WTC11 (cell line): ENCODE measurements around the gene RAB15. TPM values are rescaled to one million over a fixed set of nuclear protein-coding genes. Genes with fewer than 3 reads are reported as not detected.

Experiments
- ATAC-seq: fragments of 200-7000 bp; cut with Tn5 transposase; 2 replicates; pipeline ENCODE4 v1.10.0; 2021; ENCODE audit warnings: mild to moderate bottlenecking, moderate library complexity
- CTCF ChIA-PET: fragments of 300-600 bp; sonication (Branson Sonifier 250); formaldehyde crosslinking; loops from one replicate; lab custom pipeline; 2021; ENCODE audit warnings: antibody characterized with exemption; lab: Charles Lee
- POLR2A ChIA-PET: fragments of 350-600 bp; sonication (Branson Sonifier 250); formaldehyde crosslinking; loops from one replicate; lab custom pipeline; 2021; ENCODE audit warnings: antibody characterized with exemption; lab: Charles Lee
- DNase-seq: peaks from one replicate; pipeline ENCODE4 v3.0.0; 2021; ENCODE audit warnings: low spot score
- H3K27ac Mint-ChIP-seq: 2 replicates; pipeline ENCODE4 v1.8.0; 2021; ENCODE audit warnings: mixed read lengths
- H3K27me3 Mint-ChIP-seq: 2 replicates; pipeline ENCODE4 v1.8.0; 2021; ENCODE audit warnings: low read depth, mild to moderate bottlenecking, moderate library complexity, mixed read lengths
- H3K36me3 Mint-ChIP-seq: 2 replicates; pipeline ENCODE4 v1.8.0; 2021; ENCODE audit warnings: mixed read lengths
- H3K4me1 Mint-ChIP-seq: 2 replicates; pipeline ENCODE4 v1.8.0; 2022; ENCODE audit warnings: mixed read lengths
- H3K4me3 Mint-ChIP-seq: 2 replicates; pipeline ENCODE4 v1.8.0; 2021; ENCODE audit warnings: mild to moderate bottlenecking, moderate library complexity, mixed read lengths
- H3K9me3 Mint-ChIP-seq: 2 replicates; pipeline ENCODE4 v1.8.0; 2021; ENCODE audit warnings: mixed read lengths
- CREM ChIP-seq: sonication (generic); formaldehyde crosslinking; IDR thresholded peaks from 2 replicates; pipeline ENCODE4 v1.8.1; 2022; ENCODE audit warnings: mild to moderate bottlenecking, missing genetic modification reagents, moderate library complexity
- EMX1 ChIP-seq: fragments of 250-450 bp; sonication (Bioruptor Pico); IDR thresholded peaks from 2 replicates; pipeline ENCODE4 v1.8.0; 2021; ENCODE audit warnings: mild to moderate bottlenecking
- FOXP1 ChIP-seq: sonication (generic); formaldehyde crosslinking; IDR thresholded peaks from 2 replicates; pipeline ENCODE4 v1.8.0; 2022; ENCODE audit warnings: missing genetic modification reagents, mild to moderate bottlenecking, moderate library complexity, borderline replicate concordance
- GRHL2 ChIP-seq: fragments of 250-450 bp; sonication (Bioruptor Pico); IDR thresholded peaks from 2 replicates; pipeline ENCODE4 v1.8.0; 2022; ENCODE audit warnings: mild to moderate bottlenecking, moderate library complexity; ENCODE audit not compliant: insufficient replicate concordance, severe bottlenecking
- JUN ChIP-seq: sonication (generic); formaldehyde crosslinking; IDR thresholded peaks from 2 replicates; pipeline ENCODE4 v1.8.0; 2023; ENCODE audit warnings: mild to moderate bottlenecking, missing genetic modification reagents
- NFATC4 ChIP-seq: fragments of 250-450 bp; sonication (Bioruptor Pico); IDR thresholded peaks from 2 replicates; pipeline ENCODE4 v1.9.0; 2021; ENCODE audit warnings: mild to moderate bottlenecking
- OVOL2 ChIP-seq: fragments of 250-450 bp; sonication (Bioruptor Pico); IDR thresholded peaks from 2 replicates; pipeline ENCODE4 v1.9.0; 2021; ENCODE audit warnings: mild to moderate bottlenecking, borderline replicate concordance
- ZBTB21 ChIP-seq: sonication (generic); formaldehyde crosslinking; IDR thresholded peaks from 2 replicates; pipeline ENCODE4 v1.8.1; 2023; ENCODE audit warnings: mild to moderate bottlenecking, missing genetic modification reagents, borderline replicate concordance
- ZNF121 ChIP-seq: sonication (generic); formaldehyde crosslinking; IDR thresholded peaks from 2 replicates; pipeline ENCODE4 v1.8.0; 2023; ENCODE audit warnings: missing genetic modification reagents
- ZNF263 ChIP-seq: sonication (generic); formaldehyde crosslinking; IDR thresholded peaks from 2 replicates; pipeline ENCODE4 v1.8.1; 2022; ENCODE audit warnings: low read depth, mild to moderate bottlenecking, moderate library complexity, missing genetic modification reagents
- ZNF396 ChIP-seq: fragments of 250-450 bp; sonication (Bioruptor Pico); IDR thresholded peaks from 2 replicates; pipeline ENCODE4 v1.8.0; 2021; ENCODE audit warnings: mild to moderate bottlenecking, moderate library complexity, borderline replicate concordance
- total RNA-seq: library from RNA; stranded (reverse); gene quantifications from 3 replicates; pipeline ENCODE4 v1.2.3, GENCODE V29; 2021
- TF ChIP-seq, protein P1 (sequence below): sonication (generic); formaldehyde crosslinking; IDR thresholded peaks from 2 replicates; pipeline ENCODE4 v1.8.1; 2023; ENCODE audit warnings: mild to moderate bottlenecking, missing genetic modification reagents, moderate library complexity
- TF ChIP-seq, protein P2 (sequence below): sonication (generic); formaldehyde crosslinking; IDR thresholded peaks from 2 replicates; pipeline ENCODE4 v1.8.0; 2022; ENCODE audit warnings: mild to moderate bottlenecking, missing genetic modification reagents
- TF ChIP-seq, protein P3 (sequence below): sonication (generic); formaldehyde crosslinking; IDR thresholded peaks from 2 replicates; pipeline ENCODE4 v1.8.0; 2022; ENCODE audit warnings: mild to moderate bottlenecking, missing genetic modification reagents
- TF ChIP-seq, protein P4 (sequence below): fragments of 250-450 bp; sonication (Bioruptor Pico); IDR thresholded peaks from 2 replicates; pipeline ENCODE4 v2.1.2; 2022; ENCODE audit warnings: mild to moderate bottlenecking, moderate library complexity
- TF ChIP-seq, protein P5 (sequence below): sonication (generic); formaldehyde crosslinking; IDR thresholded peaks from 2 replicates; pipeline ENCODE4 v1.8.1; 2022; ENCODE audit warnings: low read depth, missing genetic modification reagents, borderline replicate concordance
- TF ChIP-seq, protein P6 (sequence below): sonication (generic); formaldehyde crosslinking; IDR thresholded peaks from 2 replicates; pipeline ENCODE4 v1.8.1; 2022; ENCODE audit warnings: mild to moderate bottlenecking, missing genetic modification reagents, moderate library complexity, borderline replicate concordance

The RAB15 gene
- total RNA-seq, 1 experiment from 2014 or later, result 49.1 TPM

DNA sequence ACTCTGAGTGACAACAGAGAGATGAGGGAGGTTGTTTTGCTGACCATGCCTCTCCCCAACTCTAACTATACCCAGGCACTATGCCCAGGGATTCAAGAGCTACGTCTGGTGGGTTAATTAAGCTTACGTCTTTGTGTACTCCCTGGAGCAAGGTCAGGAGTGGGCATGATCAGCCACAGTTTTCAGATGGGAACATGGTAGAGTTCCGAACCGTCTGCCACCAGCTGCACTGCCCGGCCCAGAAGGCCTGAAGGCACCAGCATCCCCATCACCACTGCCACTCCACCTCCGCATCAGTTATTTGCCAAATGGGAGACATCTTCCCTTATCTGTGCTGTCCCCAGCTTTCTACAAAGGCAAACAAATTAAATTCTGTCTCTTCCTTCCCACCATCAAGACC is 18.5 kb downstream of the RAB15 start (continued):
- TF ChIP-seq NFATC4 (CRISPR knock-in tag) (no peak), JUN (CRISPR knock-in tag) (no peak)

DNA sequence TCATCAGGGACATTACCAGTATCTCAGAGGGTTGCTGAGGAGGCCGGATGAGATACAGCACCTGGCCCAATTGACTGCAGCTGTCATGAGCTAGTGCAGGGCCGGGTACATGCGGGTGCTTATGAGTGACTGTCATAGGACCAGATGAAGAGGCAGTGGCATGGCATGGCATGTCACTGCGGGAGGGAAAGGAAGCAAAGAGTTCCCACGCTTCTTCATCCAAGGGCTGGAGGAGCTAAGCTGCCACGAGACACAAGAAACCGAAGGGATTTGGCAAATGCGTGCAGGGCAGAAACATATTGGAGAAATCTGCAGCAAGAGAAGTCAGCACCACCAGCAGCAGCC is 18.9 kb downstream of the RAB15 start:
- Mint-ChIP-seq H3K27me3 (no peaks in the 10 kb centered on the region), H3K36me3 (peaks cover 24% of the 10 kb centered on the region), H3K4me1 (peaks cover 39% of the 10 kb centered on the region), H3K27ac (no peak overlapping the region), H3K4me3 (no peak overlapping the region), H3K9me3 (no peaks in the 10 kb centered on the region)
- DNase-seq (no peak), ATAC-seq (no peak)
- no peak for TF ChIP-seq ZNF263 (CRISPR knock-in tag)
- TF ChIP-seq, protein P1, sequence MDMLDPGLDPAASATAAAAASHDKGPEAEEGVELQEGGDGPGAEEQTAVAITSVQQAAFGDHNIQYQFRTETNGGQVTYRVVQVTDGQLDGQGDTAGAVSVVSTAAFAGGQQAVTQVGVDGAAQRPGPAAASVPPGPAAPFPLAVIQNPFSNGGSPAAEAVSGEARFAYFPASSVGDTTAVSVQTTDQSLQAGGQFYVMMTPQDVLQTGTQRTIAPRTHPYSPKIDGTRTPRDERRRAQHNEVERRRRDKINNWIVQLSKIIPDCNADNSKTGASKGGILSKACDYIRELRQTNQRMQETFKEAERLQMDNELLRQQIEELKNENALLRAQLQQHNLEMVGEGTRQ (CRISPR knock-in tag), result no peak
- no peak for TF ChIP-seq ZNF121 (CRISPR knock-in tag)
- TF ChIP-seq ZBTB21, result no peak
- TF ChIP-seq, protein P2, sequence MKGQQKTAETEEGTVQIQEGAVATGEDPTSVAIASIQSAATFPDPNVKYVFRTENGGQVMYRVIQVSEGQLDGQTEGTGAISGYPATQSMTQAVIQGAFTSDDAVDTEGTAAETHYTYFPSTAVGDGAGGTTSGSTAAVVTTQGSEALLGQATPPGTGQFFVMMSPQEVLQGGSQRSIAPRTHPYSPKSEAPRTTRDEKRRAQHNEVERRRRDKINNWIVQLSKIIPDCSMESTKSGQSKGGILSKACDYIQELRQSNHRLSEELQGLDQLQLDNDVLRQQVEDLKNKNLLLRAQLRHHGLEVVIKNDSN (CRISPR knock-in tag), result no peak
- no peak for TF ChIP-seq JUN (CRISPR knock-in tag)
- TF ChIP-seq, protein P3, sequence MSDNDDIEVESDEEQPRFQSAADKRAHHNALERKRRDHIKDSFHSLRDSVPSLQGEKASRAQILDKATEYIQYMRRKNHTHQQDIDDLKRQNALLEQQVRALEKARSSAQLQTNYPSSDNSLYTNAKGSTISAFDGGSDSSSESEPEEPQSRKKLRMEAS (CRISPR knock-in tag), result no peak
- TF ChIP-seq FOXP1 (CRISPR knock-in tag), result no peak
- TF ChIP-seq CREM (CRISPR knock-in tag), result no peak
- TF ChIP-seq, protein P4, sequence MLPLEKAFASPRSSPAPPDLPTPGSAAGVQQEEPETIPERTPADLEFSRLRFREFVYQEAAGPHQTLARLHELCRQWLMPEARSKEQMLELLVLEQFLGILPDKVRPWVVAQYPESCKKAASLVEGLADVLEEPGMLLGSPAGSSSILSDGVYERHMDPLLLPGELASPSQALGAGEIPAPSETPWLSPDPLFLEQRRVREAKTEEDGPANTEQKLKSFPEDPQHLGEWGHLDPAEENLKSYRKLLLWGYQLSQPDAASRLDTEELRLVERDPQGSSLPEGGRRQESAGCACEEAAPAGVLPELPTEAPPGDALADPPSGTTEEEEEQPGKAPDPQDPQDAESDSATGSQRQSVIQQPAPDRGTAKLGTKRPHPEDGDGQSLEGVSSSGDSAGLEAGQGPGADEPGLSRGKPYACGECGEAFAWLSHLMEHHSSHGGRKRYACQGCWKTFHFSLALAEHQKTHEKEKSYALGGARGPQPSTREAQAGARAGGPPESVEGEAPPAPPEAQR (CRISPR knock-in tag), result no peak
- no peak for TF ChIP-seq OVOL2 (CRISPR knock-in tag)
- TF ChIP-seq, protein P5, sequence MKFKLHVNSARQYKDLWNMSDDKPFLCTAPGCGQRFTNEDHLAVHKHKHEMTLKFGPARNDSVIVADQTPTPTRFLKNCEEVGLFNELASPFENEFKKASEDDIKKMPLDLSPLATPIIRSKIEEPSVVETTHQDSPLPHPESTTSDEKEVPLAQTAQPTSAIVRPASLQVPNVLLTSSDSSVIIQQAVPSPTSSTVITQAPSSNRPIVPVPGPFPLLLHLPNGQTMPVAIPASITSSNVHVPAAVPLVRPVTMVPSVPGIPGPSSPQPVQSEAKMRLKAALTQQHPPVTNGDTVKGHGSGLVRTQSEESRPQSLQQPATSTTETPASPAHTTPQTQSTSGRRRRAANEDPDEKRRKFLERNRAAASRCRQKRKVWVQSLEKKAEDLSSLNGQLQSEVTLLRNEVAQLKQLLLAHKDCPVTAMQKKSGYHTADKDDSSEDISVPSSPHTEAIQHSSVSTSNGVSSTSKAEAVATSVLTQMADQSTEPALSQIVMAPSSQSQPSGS (CRISPR knock-in tag), result no peak
- TF ChIP-seq GRHL2 (CRISPR knock-in tag), result no peak
- no peak for TF ChIP-seq EMX1 (CRISPR knock-in tag)
- CTCF ChIA-PET, result interaction anchor here (0.7 to 2.0 kb wide), 14 partner anchors 8 to 189 kb away, joined by 4 to 22 read pairs (median 6); partner anchors contain the start of genes FNTB and GPX2
- POLR2A ChIA-PET, result interaction anchor here (1.1 kb wide), 1 partner anchor 34 kb away, joined by 3 read pairs; no protein-coding TSS in a partner anchor

DNA sequence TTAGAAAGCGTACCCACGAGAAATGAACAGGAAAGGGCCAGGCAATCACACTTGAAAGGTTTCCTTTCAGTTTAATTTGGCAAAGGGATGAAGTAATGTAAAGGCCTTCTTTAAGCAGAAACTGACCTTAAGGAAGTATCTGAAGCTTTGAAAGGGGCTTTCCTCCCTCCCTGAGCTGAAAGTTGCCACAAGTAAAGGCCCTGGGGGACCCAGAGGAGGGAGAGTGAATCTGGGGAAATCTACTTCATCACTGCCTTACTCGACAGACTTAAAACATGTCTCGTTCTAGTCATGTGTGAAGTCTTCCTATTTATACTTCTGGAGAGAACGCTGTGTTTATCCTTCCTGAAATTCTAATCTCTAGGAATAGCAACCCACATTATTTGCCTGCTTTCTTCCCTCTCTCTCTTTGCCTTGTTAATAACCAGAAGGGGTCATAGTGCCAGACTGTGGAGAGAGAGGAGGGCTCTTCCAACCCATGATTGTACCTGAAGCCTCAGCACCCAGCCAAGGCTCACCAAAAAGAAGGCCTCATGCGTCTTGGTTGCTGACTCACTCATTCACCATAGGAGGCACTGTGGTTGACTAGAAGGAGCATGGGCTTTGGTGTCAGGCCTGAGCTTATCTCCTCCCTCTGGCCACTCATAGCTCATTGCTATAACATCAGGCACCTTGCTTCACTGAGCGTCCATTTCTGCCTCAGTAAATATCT is 19.4 kb downstream of the RAB15 start:
- Mint-ChIP-seq H3K27ac (no peak overlapping the region), H3K9me3 (no peaks in the 10 kb centered on the region), H3K36me3 (peaks cover 23% of the 10 kb centered on the region), H3K27me3 (no peaks in the 10 kb centered on the region), H3K4me1 (peaks cover 37% of the 10 kb centered on the region), H3K4me3 (no peak overlapping the region)
- TF ChIP-seq ZNF396, result no peak
- TF ChIP-seq, protein P6, sequence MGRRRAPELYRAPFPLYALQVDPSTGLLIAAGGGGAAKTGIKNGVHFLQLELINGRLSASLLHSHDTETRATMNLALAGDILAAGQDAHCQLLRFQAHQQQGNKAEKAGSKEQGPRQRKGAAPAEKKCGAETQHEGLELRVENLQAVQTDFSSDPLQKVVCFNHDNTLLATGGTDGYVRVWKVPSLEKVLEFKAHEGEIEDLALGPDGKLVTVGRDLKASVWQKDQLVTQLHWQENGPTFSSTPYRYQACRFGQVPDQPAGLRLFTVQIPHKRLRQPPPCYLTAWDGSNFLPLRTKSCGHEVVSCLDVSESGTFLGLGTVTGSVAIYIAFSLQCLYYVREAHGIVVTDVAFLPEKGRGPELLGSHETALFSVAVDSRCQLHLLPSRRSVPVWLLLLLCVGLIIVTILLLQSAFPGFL (CRISPR knock-in tag), result no peak
- ChIA-PET CTCF (interaction anchor here (0.7 to 2.0 kb wide), 14 partner anchors 8 to 188 kb away, joined by 4 to 22 read pairs (median 6); partner anchors contain the start of genes FNTB and GPX2), POLR2A (interaction anchor here (0.6 to 1.1 kb wide), 2 partner anchors 34 to 91 kb away, joined by 3 to 4 read pairs; no protein-coding TSS in a partner anchor)
- DNase-seq, result no peak
- ATAC-seq, result peak; percentile 76
